OCI-LY7 (cell line): ENCODE measurements around the gene GIMAP8.

ENCODE experiments used
- EZH2phosphoT487 ChIP-seq: fragments of 200-600 bp; sonication (generic); IDR thresholded peaks from 2 replicates; pipeline ENCODE4 v1.6.1; 2018; ENCODE audit warnings: low read depth, borderline replicate concordance, mild to moderate bottlenecking, mixed run types, antibody characterized with exemption, low read length, moderate library complexity, mixed read lengths
- TF ChIP-seq, protein P1 (sequence below): fragments of 200-600 bp; sonication (generic); conservative IDR thresholded peaks from 2 replicates; pipeline ENCODE4 v1.5.1; 2014; ENCODE audit warnings: mild to moderate bottlenecking, antibody characterized with exemption, low read length, moderate library complexity, mixed read lengths

DNA sequence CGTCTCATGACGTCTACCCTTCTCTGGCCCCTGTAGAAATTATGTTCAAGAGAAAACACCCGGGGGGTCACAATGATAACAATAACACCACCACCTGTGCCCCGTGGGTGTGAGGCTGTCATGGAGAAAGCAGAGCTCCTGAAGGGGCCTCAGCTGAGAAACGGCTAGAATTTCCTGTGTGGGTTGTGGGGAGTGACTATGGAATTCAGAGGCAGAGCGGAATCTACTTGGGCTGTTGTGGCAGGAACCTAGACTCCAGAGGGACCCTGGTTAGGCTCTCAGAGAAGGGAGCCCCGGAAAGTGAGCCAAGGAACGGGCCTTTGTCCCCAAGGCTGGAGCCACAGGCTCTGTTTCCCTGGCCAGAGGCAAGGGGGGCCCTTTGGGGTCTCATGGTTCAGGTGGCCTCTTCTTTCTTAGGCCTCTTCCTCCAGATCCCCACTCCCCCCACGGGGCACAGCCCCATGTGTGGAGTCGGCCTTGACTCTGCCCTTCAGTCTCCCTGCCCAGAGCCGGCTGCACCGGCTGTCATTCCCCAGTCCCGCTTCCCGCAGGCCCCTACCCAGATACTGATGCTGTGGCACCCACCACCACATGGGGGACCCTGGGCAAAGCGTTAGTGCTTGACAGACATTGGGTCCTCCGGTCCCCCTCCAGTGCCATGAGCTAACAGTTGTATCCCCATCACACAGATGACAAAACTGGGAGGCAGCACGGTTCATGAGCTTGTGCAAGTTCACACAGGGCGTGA lies 6.5 kb upstream of the GIMAP8 start:
- TF ChIP-seq, protein P1, sequence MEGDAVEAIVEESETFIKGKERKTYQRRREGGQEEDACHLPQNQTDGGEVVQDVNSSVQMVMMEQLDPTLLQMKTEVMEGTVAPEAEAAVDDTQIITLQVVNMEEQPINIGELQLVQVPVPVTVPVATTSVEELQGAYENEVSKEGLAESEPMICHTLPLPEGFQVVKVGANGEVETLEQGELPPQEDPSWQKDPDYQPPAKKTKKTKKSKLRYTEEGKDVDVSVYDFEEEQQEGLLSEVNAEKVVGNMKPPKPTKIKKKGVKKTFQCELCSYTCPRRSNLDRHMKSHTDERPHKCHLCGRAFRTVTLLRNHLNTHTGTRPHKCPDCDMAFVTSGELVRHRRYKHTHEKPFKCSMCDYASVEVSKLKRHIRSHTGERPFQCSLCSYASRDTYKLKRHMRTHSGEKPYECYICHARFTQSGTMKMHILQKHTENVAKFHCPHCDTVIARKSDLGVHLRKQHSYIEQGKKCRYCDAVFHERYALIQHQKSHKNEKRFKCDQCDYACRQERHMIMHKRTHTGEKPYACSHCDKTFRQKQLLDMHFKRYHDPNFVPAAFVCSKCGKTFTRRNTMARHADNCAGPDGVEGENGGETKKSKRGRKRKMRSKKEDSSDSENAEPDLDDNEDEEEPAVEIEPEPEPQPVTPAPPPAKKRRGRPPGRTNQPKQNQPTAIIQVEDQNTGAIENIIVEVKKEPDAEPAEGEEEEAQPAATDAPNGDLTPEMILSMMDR = no peak
- no peak for TF ChIP-seq EZH2phosphoT487
